A204.1 (cell line): Measurements from ENCODE around the gene PARP9.

Experiments
- FAIRE-seq: peaks from 2 replicates; lab custom pipeline; 2012; peaks lifted over from hg19 to GRCh38; lab: Jason Lieb, UNC

The PARP9 gene

GRCh38 chr3:122564155-122564912 lies at the start of gene PARP9, which contains the start of gene DTX3L:
PARP9 (minus strand) TSS chr3:122564300; CDS start chr3:122559620, 4,680 bp downstream.
DTX3L (plus strand) TSS chr3:122564338; CDS start chr3:122564427, 89 bp downstream.
- no peak for FAIRE-seq

GRCh38 chr3:122612696-122613095 lies 48.6 kb upstream of the PARP9 start:
- FAIRE-seq: no peak

- no peak for FAIRE-seq
Measured at GRCh38 chr3:122609798-122610559, 45.9 kb upstream of the PARP9 start.

- FAIRE-seq: no peak
Measured at GRCh38 chr3:122608916-122609315, 44.8 kb upstream of the PARP9 start.

GRCh38 chr3:122606330-122606729 lies 42.2 kb upstream of the PARP9 start:
- no peak for FAIRE-seq

GRCh38 chr3:122603056-122603455 lies 39.0 kb upstream of the PARP9 start:
- FAIRE-seq: no peak

GRCh38 chr3:122602011-122602710 lies 38.1 kb upstream of the PARP9 start:
- FAIRE-seq: no peak

GRCh38 chr3:122598556-122598955 lies 34.5 kb upstream of the PARP9 start:
- FAIRE-seq: no peak

- no peak for FAIRE-seq
Measured at GRCh38 chr3:122598151-122598550, 34.1 kb upstream of the PARP9 start.

GRCh38 chr3:122594025-122594424 lies 29.9 kb upstream of the PARP9 start:
- no peak for FAIRE-seq

- FAIRE-seq: no peak
Measured at GRCh38 chr3:122590610-122591009, 26.5 kb upstream of the PARP9 start.

GRCh38 chr3:122589297-122589696 lies 25.2 kb upstream of the PARP9 start:
- FAIRE-seq: no peak

- FAIRE-seq: no peak
Measured at GRCh38 chr3:122587572-122587971, 23.5 kb upstream of the PARP9 start.

GRCh38 chr3:122586773-122587485 lies 22.8 kb upstream of the PARP9 start:
- no peak for FAIRE-seq

GRCh38 chr3:122586098-122586497 lies 22.0 kb upstream of the PARP9 start:
- FAIRE-seq: no peak

- FAIRE-seq: no peak
Measured at GRCh38 chr3:122582390-122582789, 18.3 kb upstream of the PARP9 start.

- no peak for FAIRE-seq
Measured at GRCh38 chr3:122581622-122582021, 17.5 kb upstream of the PARP9 start.

- FAIRE-seq: no peak
Measured at GRCh38 chr3:122580470-122580869, 16.4 kb upstream of the PARP9 start.

- FAIRE-seq: no peak
Measured at GRCh38 chr3:122578069-122578740, 14.1 kb upstream of the PARP9 start.

- FAIRE-seq: no peak
Measured at GRCh38 chr3:122577409-122578031, 13.4 kb upstream of the PARP9 start, which contains the start of gene PARP15. PARP15 (plus strand) TSS chr3:122577650; CDS start chr3:122577668, 18 bp downstream.
